Measurements from ENCODE around the gene ARHGAP15.

ARHGAP15 gene

DNA sequence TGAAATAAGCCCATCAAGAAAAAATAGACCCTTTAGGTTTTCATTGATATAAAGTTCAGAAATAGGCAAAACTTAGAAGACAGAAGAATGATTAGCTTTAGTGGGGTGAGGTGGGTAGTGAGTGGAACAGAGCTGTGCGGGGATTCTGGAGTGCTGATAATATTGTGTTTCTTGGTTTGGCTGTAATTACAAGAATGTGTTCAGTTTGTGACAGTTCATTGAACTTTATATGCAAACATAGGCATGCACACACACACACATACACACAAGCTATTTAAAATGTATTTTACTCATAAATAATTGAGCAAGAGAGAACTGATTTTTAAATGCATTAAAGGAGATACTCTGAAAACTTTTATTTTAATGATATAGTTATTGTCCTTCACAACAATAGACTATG, 17.1 kb downstream of the ARHGAP15 start:
- DNase-seq: no peak

DNA sequence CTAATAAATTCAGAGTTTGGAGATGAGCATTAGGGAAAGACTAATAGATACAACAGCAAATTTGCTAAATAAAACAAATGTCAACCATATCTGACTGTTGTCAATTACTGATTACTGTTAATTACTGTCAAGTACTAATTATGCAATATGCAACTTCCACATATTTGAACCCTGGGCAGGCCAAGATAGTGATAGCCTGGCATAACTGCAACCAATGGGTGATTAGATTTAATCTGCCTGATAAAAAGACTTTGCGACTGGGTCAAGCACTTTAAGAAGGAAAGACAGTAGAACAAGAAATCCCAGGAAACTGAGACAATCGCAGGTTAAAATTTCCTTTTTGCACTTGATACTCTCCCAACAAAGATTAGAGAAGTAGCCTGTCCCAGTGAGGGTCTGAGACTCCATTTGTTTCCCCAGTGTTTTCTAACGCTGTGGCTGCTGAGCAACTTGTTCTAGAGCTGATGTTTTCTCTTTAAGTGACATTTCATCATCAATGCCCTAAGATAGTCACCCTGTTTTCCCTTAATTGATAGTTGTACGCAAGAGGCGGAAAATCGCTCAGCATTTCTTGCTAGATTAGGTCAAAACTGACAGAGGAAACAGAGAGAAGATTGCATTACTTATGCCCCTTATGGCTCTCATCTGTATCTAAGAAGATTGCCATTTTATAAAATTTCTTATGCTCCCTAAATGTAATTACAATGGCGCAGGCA, 17.8 kb downstream of the ARHGAP15 start:
- no peak for DNase-seq

DNA sequence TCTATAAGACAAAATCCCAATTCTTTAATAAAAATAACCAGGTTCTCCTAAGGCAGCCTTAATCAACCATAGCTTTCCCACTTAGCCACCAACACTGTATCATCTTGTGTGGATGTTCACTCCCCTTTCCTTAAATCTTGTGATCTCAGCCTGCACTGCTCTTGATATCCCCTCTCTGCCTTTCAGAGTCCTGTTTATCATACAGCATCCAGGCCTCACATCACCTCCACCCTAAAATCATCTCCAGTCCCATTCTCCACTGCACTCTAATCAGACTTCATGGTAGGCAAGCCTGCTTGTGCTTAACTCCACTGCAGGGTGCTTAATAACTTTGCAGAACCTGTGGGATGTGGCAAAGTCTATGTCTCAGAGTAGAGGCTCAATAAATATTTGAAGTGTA, 18.8 kb downstream of the ARHGAP15 start:
- no peak for DNase-seq

DNA sequence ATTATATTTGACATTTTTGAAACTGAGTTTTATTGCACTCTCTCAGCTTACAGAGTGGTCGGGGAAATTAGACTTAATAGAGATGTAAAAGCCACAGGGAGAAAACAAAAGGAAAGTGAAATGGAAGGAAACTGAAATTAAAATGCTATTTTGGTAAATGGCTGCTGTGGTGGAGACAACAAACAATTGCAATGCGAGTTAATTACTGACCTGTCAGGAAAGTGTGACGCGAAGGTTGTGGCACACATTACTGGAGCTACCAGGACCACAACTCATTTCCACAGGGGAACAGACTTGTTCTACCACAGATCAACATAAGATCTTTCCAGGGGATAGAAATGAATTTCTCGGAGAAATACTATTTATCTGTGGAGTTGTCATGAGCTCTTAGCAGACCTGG, 19.5 kb downstream of the ARHGAP15 start:
- no peak for DNase-seq

DNA sequence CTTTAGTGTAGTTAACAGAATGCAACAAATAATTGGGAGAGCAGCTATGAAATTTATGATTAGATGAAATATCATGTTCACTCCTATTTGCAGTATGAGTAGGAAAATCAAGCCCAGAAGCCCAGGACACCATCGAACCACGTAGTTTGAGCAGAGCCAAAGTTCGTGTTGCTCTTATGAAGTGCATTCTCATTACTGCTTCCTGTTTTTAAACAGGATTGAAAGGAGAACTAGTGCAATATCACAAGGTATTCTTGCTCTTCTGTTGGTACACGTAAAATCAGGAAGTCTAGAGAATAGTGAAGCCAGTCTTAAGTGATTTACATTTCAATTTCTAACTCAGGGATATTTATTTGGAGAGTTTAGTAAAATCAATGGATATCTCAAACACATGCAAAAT, 21.1 kb downstream of the ARHGAP15 start:
- no peak for DNase-seq

- DNase-seq: no peak
Observed at GRCh38 chr2:143151111-143151752, 22.0 kb downstream of the ARHGAP15 start.

DNA sequence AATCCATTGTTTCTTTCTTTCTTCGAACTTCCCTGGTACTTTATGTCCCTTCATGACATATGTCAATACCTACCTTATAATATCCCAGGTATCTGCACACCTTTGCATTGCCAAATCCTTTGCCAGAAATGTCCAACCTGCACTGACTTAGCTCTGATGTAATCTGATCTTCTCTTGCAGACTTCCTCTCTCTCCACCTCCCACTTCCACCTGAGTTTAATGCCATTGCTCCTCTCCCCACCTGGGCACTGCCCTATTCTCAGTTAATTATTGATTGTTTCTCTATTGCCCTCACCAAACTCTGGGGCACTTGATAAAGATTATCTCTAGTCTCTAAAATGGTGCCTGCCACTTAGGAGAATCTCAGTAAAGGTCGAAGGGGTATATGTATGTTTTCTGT, 23.0 kb downstream of the ARHGAP15 start:
- DNase-seq: no peak

DNA sequence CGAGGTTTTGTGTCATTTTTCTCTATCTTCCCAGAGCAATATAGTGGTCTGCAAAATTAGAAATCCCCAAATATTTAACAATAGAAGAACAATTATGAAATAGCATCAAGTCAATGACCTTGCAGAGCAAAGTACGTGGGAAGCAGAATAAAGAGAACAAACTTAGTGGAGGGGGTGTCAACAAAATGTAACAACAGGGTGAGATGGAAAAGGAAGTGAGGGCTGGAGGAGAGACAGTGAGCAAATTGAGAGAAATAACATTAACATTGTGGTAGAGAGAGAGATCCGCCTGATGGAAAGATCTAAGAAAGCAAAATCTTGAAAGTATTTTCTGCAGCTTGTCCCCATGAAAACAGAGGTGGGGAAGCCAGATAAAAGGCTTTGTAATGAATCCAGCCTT, 23.4 kb downstream of the ARHGAP15 start:
- no peak for DNase-seq

GRCh38 chr2:143155661-143156060, 26.4 kb downstream of the ARHGAP15 start:
- no peak for DNase-seq

DNA sequence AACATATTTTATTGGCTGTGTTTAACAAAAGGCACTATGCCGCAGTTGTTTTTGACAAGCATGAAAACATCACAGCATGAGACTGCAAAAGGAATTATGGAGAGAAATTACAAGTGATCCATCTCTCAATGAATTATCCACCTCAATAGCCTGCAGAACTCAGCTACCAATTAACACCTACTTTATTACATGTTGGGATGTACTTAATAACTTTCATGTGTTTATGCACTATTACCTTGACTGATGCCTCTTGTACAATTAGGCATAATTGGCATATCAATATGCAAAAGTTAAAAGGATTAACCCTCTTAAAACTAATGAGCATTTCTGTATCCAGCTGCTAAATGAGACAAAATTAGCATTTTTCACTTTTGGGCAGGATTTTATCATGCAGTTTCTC, 27.8 kb downstream of the ARHGAP15 start:
- no peak for DNase-seq

- no peak for DNase-seq
Observed at GRCh38 chr2:143157418-143157817, 28.2 kb downstream of the ARHGAP15 start.

DNA sequence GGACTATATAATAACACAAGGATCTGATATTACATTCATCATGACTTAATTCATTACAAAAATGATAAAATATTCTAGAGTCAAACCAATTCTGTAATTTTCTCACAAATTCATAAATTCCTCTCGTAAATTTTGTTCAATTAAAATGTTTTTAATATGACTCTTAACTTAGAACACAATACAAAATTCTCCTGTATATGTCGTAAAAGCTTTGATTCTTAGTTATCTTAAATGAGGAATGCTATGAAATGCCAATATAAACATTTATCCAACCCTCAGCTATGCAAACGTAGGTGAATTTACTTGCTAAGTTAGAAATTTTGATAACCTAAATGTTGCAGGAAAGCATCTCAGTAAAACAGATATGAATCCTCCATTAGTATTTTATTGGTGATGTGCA, 28.9 kb downstream of the ARHGAP15 start:
- no peak for DNase-seq

GRCh38 chr2:143158551-143159485, 29.6 kb downstream of the ARHGAP15 start:
- DNase-seq: no peak

DNA sequence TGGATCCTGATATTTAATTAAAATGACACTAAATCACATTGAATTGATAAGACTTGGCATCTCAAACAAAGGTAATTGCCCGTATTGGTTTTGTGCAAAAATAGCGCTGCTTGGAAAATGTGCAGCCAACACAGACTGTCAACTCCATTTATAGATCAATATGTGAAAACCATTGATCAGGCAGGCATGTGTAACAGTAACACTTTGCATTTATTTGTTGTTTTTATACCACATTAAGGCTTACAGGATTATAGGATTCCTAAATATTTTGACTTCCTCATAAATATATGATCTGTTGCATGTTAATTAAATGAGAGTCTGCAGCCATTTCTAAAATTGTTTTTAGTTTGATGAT, 30.2 kb downstream of the ARHGAP15 start:
- DNase-seq: no peak

GRCh38 chr2:143160732-143161707, 31.8 kb downstream of the ARHGAP15 start:
- peak; percentile 20 for DNase-seq

DNA sequence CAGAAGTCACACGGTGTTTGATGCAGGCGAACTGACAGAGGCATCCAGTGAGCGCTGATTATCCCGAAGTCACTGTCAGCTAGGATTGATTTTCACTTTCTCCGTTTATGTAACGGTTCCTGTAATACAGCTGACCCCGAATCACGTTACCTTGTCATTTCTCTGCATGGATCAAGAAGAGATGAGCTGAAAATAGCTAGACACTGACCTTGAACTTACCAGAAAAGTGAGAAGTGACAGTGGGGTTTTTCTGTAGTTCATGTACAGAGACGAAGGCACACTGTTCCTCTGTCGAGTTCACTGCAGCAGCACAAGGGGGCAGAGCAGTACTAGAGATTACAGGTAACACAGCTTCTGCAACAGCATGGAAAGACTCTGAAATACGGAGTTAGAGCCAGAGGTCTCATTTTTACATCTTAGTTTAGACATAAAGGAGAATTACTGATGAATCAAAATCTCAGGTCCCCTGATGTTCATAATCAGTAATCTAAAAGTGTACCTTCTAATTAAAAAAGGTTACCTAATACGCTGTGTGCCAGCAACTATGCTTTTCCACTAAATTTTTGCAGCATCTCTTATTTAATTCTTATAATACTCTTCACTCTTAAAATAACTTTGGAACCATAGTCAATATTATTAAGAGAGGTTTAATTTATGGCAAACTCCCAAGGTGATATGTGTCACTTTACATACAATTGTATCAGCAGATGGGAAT, 33.1 kb downstream of the ARHGAP15 start:
- peak; percentile 54 for DNase-seq

GRCh38 chr2:143162997-143163396, 33.8 kb downstream of the ARHGAP15 start:
- peak; percentile 24 for DNase-seq

DNA sequence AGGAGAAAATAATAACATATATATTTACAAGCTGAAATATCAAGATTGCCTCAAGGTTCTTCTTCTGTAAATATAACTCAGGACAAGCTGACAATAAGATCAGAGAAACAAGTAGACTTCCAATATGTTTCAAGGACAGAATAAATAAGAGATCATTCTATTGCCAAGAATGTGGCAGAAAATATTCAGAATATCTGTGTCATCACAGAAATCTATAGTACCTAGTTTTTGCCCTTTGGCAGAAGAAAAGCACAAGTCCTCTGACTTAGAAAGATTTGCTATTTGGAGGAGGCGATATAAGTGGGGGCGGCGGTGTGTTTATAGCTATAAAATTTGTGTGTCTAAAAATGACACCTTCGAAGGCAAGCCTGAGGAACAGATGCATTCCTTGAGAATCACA, 34.3 kb downstream of the ARHGAP15 start:
- no peak for DNase-seq

DNA sequence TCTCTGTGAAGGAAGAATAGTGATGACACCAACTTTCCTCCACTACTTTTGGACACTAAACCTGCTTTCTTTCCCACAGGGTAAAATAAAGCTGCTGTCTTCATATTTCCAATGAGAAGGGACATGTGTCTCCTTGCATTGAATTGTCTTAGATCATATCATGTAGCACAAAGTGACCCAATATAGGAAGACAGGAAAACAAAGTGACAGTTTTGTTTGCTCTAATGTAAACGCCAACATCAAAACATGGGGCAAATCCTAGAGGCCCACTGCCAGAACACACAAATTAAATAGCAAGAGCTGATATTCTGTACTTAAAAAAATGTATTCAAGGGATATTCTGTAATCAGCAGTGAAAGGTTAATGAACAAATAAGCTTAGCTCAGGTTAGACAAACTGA, 36.1 kb downstream of the ARHGAP15 start:
- no peak for DNase-seq

GRCh38 chr2:143169105-143169504, 39.9 kb downstream of the ARHGAP15 start:
- DNase-seq: no peak

DNA sequence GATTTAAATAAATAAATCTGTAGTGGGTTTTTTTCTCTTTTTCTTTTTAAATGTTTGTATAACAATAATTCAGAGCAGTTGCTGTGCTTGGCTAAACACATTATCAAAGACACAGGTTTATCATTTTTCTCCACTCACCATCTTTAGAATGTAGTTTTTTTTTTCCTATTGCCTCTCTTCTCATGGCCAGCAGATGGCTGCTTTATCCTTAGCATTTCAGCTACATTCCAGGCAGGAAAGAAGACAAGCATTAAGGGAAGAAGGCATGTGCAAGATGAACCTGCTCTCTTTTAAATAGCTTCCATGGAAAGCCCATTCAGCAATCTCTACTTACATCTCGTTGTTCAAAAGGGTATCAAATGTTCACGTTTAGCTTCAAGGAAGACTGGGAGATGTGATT, 42.6 kb downstream of the ARHGAP15 start:
- DNase-seq: no peak

GRCh38 chr2:143175438-143175837, 46.2 kb downstream of the ARHGAP15 start:
- no peak for DNase-seq
